IPS-11a (cell line): ENCODE results near the gene MTHFD1L.
"Not testable (repeated sequence)": the region's sequence is repeated elsewhere in the genome, so short reads cannot be mapped to it uniquely, and the experiment has no call there.

Experiments
- H3K4me3 ChIP-seq: one replicate; pipeline ENCODE4 v1.5.1; 2013; ENCODE audit warnings: low read depth, low read length, control low read depth

Gene MTHFD1L

DNA sequence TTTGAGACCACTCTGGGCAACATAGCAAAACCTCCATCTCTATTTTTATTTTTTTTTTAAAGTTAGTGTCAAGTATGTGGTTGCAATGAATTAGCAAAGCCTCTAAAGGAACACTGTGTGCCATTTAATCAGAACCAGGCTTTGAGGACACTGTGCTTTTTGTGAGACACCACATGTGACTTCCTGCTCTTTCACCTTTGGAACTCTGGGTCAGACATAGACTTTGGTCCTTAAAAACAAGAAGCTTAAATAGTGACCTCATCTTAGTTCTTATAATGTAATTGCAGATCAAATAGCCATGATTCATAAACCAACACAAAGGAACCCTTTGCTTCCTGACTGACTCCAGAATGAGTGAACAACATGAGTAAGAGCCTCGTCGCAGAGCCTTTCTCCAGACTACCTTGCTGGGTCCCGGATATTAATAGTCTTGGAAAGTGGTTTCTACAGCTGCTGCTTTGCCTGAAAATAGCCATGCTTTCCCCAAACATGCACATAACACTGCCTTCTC, 170.8 kb downstream of the MTHFD1L start:
- not testable (repeated sequence) for H3K4me3 ChIP-seq

- no peak overlapping the region for H3K4me3 ChIP-seq
These were observed 171.6 kb downstream of the MTHFD1L start for GRCh38 chr6:151036869-151037680.

GRCh38 chr6:151038616-151039015, 173.1 kb downstream of the MTHFD1L start:
- H3K4me3 ChIP-seq: no peak overlapping the region

GRCh38 chr6:151040888-151041521, 175.5 kb downstream of the MTHFD1L start:
- not testable (repeated sequence) for H3K4me3 ChIP-seq

DNA sequence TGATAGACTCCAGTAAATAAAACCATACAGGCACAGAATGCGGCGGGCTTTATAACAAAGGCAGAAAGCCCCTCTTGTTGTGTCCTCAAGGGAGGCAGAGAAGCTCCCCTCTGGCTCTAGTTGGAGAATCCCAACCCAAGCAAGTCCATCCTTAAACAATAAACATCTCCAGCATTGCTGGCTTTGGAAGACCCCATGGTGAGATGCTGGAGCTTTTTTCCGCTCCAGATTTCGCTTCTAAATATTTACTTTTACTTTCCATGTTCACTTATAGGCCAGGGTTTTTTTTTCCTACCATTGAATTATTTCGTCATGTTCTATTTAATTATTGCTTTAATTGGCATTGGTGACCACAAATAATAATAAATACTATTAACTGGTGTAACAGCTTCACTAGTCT, 176.2 kb downstream of the MTHFD1L start:
- H3K4me3 ChIP-seq: no peak overlapping the region

GRCh38 chr6:151042911-151043330, 177.4 kb downstream of the MTHFD1L start:
- H3K4me3 ChIP-seq: not testable (repeated sequence)

- H3K4me3 ChIP-seq: no peak overlapping the region
These were observed 178.4 kb downstream of the MTHFD1L start for GRCh38 chr6:151043944-151044343.

GRCh38 chr6:151044465-151045441, 179.3 kb downstream of the MTHFD1L start:
- no peak overlapping the region for H3K4me3 ChIP-seq

DNA sequence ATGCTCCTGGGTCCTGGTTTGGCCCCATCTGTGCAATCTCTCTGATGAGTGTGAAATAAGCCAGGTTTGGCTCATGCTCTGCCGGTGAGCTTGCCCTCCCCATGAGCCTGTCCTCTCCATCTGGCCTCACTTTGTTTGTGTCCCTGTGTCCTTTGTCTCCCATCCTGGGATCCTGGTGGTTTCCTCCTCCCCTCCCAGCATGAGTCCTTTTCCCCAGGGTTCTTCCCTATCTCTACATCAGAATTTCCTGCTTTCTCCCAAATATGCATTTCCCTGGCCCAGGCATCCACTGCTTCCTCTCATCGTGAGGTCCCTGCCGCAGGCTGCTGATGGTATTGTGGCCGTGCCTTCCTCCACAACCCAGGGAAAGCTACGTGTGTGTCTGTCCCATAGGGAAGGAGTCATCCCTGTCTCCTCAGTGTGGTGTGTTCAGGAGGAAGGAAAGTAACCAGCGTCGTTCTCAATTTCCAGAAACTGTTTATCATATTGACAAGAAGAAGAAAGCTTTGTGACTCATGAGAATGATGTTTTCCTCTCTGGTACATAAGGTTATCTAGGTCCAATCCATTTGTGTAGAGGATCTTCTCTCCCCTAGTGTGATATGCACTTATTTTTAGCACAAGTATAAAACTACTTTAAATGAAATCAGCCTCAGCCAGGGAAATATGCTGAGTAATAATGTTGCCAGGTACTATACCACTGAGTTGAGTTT, 180.2 kb downstream of the MTHFD1L start:
- H3K4me3 ChIP-seq: not testable (repeated sequence)

- no peak overlapping the region for H3K4me3 ChIP-seq
These were observed 185.7 kb downstream of the MTHFD1L start for GRCh38 chr6:151051164-151051563.

GRCh38 chr6:151052021-151052646, 186.6 kb downstream of the MTHFD1L start:
- no peak overlapping the region for H3K4me3 ChIP-seq

DNA sequence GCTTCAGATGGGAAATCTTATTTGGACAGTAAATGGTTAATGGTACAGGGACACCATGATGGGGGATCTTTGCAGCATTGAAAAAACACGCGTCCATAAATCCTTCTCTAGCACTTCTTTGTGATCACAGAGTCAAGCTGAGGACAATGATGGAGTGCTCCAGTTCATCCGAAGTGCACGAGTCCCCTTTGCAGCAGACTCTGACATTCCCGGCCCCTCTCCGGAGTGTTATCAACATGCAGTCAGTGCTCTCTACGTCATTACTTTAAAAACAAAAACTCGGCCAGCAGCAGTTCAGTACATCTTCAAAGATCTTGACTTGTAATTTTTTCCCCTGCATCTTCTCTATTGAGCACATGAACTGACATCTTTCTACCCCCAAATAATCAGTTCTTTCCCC, 188.8 kb downstream of the MTHFD1L start:
- H3K4me3 ChIP-seq: no peak overlapping the region

GRCh38 chr6:151056230-151056907, 190.9 kb downstream of the MTHFD1L start:
- no peak overlapping the region for H3K4me3 ChIP-seq

DNA sequence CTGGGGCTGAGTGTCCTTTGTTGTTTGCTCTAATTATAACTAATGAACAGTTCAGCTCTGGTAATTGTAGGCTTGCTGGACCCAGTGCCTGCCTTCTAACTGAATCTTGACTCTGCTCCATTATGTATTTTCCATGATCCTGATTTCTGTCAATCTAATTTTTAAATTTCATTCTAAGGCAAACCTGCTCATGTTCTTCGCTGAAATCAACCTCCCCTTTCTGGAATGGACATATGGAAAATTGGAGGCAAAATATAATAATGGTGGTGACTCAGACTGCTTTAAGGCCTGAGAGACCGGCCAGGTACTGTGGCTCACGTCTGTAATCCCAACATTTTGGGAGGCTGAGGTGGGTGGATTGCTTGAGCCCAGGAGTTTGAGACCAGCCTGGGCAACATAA, 191.6 kb downstream of the MTHFD1L start:
- H3K4me3 ChIP-seq: no peak overlapping the region

DNA sequence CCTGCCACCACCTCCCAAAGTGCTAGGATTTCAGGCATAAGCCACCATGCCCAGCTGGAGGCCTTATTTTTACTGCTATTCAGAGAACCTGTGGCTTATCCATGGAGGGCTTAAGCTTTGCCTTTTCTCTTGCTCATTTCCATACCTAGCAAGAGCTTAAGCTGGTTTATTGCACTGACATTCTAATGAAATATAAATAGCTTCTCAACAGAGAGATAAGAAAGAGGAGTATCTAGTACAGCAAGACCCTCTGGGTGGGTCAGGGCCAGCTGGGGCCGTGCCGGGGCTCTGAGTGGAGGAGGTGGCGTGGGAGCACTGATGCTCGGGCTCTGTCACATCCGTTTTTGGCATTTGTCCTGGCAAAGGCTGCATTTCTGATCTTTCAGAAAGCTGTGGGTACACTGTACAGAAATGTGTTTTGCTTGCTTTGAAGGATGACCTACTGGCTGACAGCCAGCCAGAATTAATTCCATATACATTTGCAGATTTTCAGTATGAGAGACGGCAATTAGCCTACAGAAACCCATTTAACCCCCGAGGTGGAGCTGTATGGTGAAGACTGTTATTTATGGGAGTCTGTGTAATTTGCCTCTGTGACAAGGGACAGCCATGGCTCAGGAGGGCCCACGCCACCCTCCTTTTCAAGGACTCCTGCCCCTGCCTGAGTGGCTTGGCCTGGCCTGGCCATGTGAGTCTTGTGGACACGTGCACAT, 192.7 kb downstream of the MTHFD1L start:
- H3K4me3 ChIP-seq: no peak overlapping the region

DNA sequence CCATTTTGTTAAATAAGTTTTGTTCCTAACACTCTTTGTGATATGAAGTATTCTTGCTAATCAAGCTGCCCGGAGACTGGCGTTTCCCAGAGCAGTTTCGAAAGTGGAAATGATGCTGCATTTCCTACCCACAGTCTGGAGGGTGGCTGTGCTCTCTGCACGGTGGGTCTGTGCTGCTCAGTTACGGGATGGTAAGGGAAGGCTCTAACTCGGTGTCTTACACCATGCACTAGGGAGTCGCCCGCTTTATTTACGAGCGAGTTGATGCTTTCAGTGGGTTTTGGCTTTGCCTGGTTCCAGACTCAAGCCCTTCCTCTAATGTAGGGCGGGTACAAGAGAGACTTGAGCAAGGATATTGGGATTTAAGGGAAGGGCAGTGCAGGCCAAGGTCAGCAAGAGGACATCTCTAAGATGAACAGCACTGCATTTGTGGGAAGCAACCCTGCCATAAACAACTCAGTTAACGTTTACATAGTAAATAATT, 194.2 kb downstream of the MTHFD1L start:
- H3K4me3 ChIP-seq: no peak overlapping the region

- no peak overlapping the region for H3K4me3 ChIP-seq
These were observed 194.7 kb downstream of the MTHFD1L start for GRCh38 chr6:151060096-151060765.
